Inflammatory macrophage (primary cell): Measurements from ENCODE around the gene ARHGAP4.

Experiments
- DNase-seq, 2 donors: peaks; one replicate each; pipeline ENCODE4 v3.0.0-alpha.2; 2020 to 2022

ARHGAP4 gene

GRCh38 chrX:153879741-153880439 is 46.2 kb downstream of the ARHGAP4 start:
- no peak for DNase-seq

- DNase-seq, result no peak
Observed at GRCh38 chrX:153878969-153879653, 47.0 kb downstream of the ARHGAP4 start.

- DNase-seq, result no peak
Observed at GRCh38 chrX:153878345-153878744, 47.7 kb downstream of the ARHGAP4 start.

- no peak for DNase-seq
Observed at GRCh38 chrX:153877571-153878261, 48.3 kb downstream of the ARHGAP4 start.

GRCh38 chrX:153876112-153876491 is 50.0 kb downstream of the ARHGAP4 start:
- no peak for DNase-seq

GRCh38 chrX:153875391-153876111 is 50.5 kb downstream of the ARHGAP4 start:
- peak; percentile 5 to 17 for DNase-seq

- no peak for DNase-seq
Observed at GRCh38 chrX:153874366-153875125, 51.5 kb downstream of the ARHGAP4 start.

- no peak for DNase-seq
Observed at GRCh38 chrX:153874085-153874365, 52.0 kb downstream of the ARHGAP4 start.

- no peak for DNase-seq
Observed at GRCh38 chrX:153873282-153874084, 52.6 kb downstream of the ARHGAP4 start.

- DNase-seq, result no peak
Observed at GRCh38 chrX:153871946-153872878, 53.9 kb downstream of the ARHGAP4 start.

- DNase-seq, result no peak
Observed at GRCh38 chrX:153871451-153871850, 54.6 kb downstream of the ARHGAP4 start.

GRCh38 chrX:153870791-153871360 is 55.2 kb downstream of the ARHGAP4 start:
- no peak for DNase-seq

GRCh38 chrX:153870288-153870690 is 55.8 kb downstream of the ARHGAP4 start:
- DNase-seq, result no peak

- no peak for DNase-seq
Observed at GRCh38 chrX:153869473-153870287, 56.4 kb downstream of the ARHGAP4 start.

GRCh38 chrX:153868576-153869472 is 57.2 kb downstream of the ARHGAP4 start:
- no peak for DNase-seq

GRCh38 chrX:153867671-153868070 is 58.4 kb downstream of the ARHGAP4 start:
- DNase-seq, result no peak

GRCh38 chrX:153867139-153867538 is 58.9 kb downstream of the ARHGAP4 start:
- DNase-seq, result no peak
